Measurements from ENCODE around the gene FGF1. TPM values are rescaled to one million over a fixed set of nuclear protein-coding genes. Genes with fewer than 3 reads are reported as not detected.

The FGF1 gene
- total and polyA plus RNA-seq, 2 donors (not counting 3 experiments of a cell fraction or from before 2014, with no cell fraction given), result not detected

DNA sequence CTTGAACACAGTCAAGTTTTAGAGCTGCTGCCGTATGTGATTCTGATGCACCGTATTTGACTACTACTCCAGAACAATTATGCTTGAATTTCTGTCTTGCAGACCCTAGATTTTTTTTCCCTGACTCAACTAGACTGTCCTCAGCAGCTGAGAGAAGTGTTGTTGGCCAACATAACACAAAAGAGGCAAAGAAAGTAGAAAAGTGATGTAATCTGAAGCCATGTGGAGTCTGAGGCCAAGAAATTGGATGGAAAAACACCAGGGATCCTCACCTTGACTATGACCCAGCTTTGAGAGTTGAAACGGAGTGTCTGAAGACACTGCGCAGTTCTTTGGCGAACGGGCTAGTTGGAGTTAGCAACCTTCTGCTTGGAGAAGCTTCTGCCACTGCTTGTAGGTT is 36.3 kb upstream of the FGF1 start:
- POLR2A ChIA-PET, result no interaction called here
- no peak for TF ChIP-seq GATA2 (IDR thresholded peaks at IDR 0.05; ENCODE audit: insufficient read depth, insufficient read length, low read depth, low read length)
- TF ChIP-seq, protein P1, sequence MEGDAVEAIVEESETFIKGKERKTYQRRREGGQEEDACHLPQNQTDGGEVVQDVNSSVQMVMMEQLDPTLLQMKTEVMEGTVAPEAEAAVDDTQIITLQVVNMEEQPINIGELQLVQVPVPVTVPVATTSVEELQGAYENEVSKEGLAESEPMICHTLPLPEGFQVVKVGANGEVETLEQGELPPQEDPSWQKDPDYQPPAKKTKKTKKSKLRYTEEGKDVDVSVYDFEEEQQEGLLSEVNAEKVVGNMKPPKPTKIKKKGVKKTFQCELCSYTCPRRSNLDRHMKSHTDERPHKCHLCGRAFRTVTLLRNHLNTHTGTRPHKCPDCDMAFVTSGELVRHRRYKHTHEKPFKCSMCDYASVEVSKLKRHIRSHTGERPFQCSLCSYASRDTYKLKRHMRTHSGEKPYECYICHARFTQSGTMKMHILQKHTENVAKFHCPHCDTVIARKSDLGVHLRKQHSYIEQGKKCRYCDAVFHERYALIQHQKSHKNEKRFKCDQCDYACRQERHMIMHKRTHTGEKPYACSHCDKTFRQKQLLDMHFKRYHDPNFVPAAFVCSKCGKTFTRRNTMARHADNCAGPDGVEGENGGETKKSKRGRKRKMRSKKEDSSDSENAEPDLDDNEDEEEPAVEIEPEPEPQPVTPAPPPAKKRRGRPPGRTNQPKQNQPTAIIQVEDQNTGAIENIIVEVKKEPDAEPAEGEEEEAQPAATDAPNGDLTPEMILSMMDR (IDR thresholded peaks at IDR 0.05; ENCODE audit: extremely low read depth in 1 of 2, insufficient read depth in 1 of 2, low read depth in 1 of 2, low read length in 2 of 2), result no peak
- TF ChIP-seq FOS (IDR thresholded peaks at IDR 0.05; ENCODE audit: borderline replicate concordance, insufficient read depth, low read length), result no peak
- no peak for TF ChIP-seq JUN (IDR thresholded peaks at IDR 0.05; ENCODE audit: borderline replicate concordance, insufficient read depth, insufficient read length, low read depth)
- no peak for TF ChIP-seq POLR2A (IDR thresholded peaks at IDR 0.05; ENCODE audit: low read depth, low read length)
- no peak for TF ChIP-seq MYC (IDR thresholded peaks at IDR 0.05; ENCODE audit: low read depth, low read length)
- no peak for TF ChIP-seq MAX (IDR thresholded peaks at IDR 0.05; ENCODE audit: insufficient read depth, insufficient read length)
- no peak for TF ChIP-seq EZH2 (IDR thresholded peaks at IDR 0.05; ENCODE audit: borderline replicate concordance, low read depth, low read length, severe bottlenecking)
- no peak for TF ChIP-seq POLR2AphosphoS5 (IDR thresholded peaks at IDR 0.05; ENCODE audit: insufficient read depth, low read depth, low read length)
- CTCF ChIA-PET, result interaction anchor here (0.5 to 15.2 kb wide), 8 partner anchors 9 to 237 kb away, joined by 3 to 1173 read pairs (median 16); partner anchors contain the start of gene ARHGAP26
- H3K4me3 ChIP-seq (replicated peaks in 1 of 3; ENCODE audit: insufficient read depth in 1 of 3, low read depth in 1 of 3, low read length in 3 of 3), result no peak overlapping the region
- no peaks in the 10 kb centered on the region for H3K9me3 ChIP-seq (replicated peaks; ENCODE audit: control insufficient read depth, insufficient read depth, low read length)
- no peaks in the 10 kb centered on the region for H3K9me1 ChIP-seq (replicated peaks; ENCODE audit: control insufficient read depth, extremely low read depth, insufficient read depth, low read length)
- no peaks in the 10 kb centered on the region for H3K36me3 ChIP-seq (ENCODE audit: control insufficient read depth in 2 of 2, extremely low read depth in 1 of 2, insufficient read depth in 2 of 2, low read length in 2 of 2)
- intact Hi-C loops (cut with micrococcal nuclease) (no loop called here), dilution Hi-C loops (cut with MboI; ENCODE audit: extremely low pct_ligation_motif_present, low sequenced_read_pairs) (loop anchor here (25.0 kb wide), 1 partner anchor 165 kb away; no protein-coding TSS in a partner anchor)
- H3K4me2 ChIP-seq (ENCODE audit: insufficient read depth, low read length), result no peak overlapping the region
- peaks cover 0 to 9% of the 10 kb centered on the region in 2 experiments for H3K27me3 ChIP-seq (ENCODE audit: control insufficient read depth in 2 of 2, insufficient read depth in 2 of 2, low read length in 2 of 2)
- H2AFZ ChIP-seq (ENCODE audit: low read depth, low read length), result no peak overlapping the region
- FAIRE-seq (no peak), DNase-seq (ENCODE audit: low read depth, low spot score) (no peak)
- peaks cover 9% of the 10 kb centered on the region for H3K4me1 ChIP-seq (ENCODE audit: control insufficient read depth, extremely low read depth, insufficient read depth, low read length)
- H3K79me2 ChIP-seq (ENCODE audit: control insufficient read depth, insufficient read depth, low read length), result no peaks in the 10 kb centered on the region
- H3K9ac ChIP-seq (replicated peaks; ENCODE audit: extremely low read depth, insufficient read depth, low read length), result no peak overlapping the region
- H3K27ac ChIP-seq (ENCODE audit: insufficient read depth, low read depth, low read length), result no peak overlapping the region
- BruUV-seq (replicated peaks), result no TSS peak
- no peaks in the 10 kb centered on the region for H4K20me1 ChIP-seq (replicated peaks; ENCODE audit: control insufficient read depth, extremely low read depth, insufficient read depth, low read length)

Measured in endothelial cell of umbilical vein (primary cell).